HG03175 (cell line): ENCODE results near the gene GLRA3.
A peak's percentile ranks its signal among the peaks of the same experiment; 100 is the strongest.
"Not testable (repeated sequence)": the region's sequence is repeated elsewhere in the genome, so short reads cannot be mapped to it uniquely, and the experiment has no call there.

Experiments used
- ATAC-seq: cut with Tn5 transposase; IDR thresholded peaks from one replicate; pipeline ENCODE4 v1.9.1; 2021; ENCODE audit warnings: mild to moderate bottlenecking, moderate library complexity; ENCODE audit not compliant: unreplicated experiment

The GLRA3 gene

DNA sequence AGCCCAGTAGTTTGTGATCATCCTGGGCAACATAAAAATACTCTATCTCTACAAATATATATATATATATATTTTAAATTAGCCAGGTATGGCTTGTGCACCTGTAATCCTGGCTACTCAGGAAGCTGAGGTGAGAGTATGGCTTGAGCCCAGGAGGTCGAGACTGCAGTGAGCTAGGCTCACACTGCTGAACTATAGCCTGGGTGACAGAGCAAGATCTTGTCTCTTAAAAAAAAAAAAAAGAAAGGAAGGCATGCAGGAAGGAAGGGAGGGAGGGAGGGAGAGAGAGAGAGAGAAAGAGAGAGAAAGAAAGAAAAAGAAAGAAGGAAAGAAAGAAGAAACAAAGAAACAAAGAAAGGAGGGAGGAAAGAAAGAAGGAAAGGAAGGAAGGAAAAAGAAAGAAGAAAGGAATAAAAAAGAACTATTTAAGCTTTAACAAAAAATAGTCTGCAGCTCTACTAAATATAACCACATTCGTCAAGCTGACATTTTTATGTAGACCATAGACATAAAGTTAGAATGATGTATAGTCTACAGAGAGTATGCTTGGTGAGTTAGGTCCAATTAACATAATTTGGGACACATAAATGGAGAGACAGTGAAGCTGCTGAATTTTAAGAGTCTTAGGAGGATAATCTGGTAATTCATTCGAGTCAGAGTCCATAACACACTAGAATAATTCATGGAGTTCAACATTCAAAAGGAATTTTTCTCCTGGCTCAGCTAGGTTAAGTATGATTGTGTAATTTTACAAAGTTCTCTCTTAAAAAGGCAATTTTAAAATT is 111.9 kb downstream of the GLRA3 start:
- no peak for ATAC-seq

DNA sequence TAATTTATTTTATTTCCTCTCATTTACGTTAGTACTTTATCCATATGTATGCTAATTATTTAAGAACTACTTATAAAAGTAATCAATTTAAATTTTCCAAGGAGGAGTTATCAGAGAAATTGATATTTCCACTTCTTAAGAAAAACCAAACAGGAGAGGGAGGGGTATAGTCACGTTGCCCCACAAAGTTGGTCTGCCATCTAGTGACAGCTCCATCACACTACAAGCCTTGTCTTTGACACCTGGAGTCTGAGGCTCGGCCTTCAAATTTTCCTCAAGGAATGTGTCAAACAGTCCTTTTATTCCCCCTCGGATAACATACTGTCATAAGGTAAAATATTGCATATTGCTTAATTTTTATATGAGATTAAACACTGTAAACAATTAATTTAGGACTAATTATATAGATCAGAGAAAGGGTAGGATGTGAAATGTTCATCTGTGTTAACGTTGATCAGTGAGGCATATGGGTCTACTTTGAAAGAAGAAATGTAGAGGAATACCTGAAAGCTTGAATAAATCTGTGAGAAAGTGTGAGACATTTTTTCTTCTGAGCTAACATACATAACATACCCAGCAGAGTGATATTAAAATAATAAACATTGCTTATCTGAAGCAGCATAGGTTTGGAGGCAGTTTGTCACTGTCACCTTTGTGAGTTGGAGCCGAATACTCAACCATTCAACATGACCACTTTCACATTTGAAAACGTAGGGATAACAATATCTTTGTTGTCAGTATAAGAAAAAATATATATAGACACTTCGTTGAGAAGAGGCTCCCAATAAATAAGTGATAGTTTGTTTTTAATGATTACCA is 114.4 kb downstream of the GLRA3 start:
- ATAC-seq = peak; percentile 91

GRCh38 chr4:174713821-174714220 is 115.2 kb downstream of the GLRA3 start:
- ATAC-seq = no peak

DNA sequence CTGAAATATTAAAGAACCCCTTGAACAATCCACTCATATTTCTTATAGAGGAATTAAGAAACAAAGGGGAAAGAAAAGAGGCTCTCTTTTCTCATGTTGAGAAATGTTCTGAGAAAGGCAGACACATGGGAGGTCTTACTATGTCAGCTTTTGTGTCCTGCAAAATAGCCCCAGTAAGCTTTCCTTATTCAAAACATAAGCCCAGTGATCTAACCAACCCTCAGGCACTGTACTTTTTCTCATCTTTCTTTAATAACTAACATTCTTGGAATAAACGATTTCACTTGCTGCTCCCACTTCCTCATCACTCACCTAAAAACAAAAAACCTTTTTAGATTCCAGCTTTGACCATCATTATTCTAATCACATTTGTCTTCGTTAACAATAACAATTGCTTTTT is 115.9 kb downstream of the GLRA3 start:
- ATAC-seq = no peak

GRCh38 chr4:174709526-174709925 is 119.5 kb downstream of the GLRA3 start:
- ATAC-seq = no peak

DNA sequence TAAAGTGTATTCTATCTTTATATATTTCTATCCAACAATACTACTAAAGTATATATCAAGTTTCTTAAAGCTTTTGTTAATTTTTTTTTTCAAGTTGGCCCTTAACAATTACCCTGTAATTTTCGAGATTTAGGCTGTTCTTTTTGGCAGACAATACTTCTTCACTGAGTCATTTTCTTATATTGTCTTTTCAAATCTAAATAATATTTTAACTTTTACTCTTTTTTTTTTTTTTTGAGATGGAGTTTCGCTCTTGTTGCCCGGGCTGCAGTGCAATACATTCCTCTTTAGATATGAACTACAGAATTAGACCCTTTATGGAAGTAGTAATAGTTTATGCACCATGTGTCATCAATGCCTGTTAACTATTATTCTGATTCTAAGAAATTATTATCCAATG is 120.7 kb downstream of the GLRA3 start:
- ATAC-seq = no peak

- no peak for ATAC-seq
These were observed 121.1 kb downstream of the GLRA3 start for GRCh38 chr4:174707902-174708301.

- ATAC-seq = peak; percentile 96
These were observed 121.9 kb downstream of the GLRA3 start for GRCh38 chr4:174707051-174707676.

DNA sequence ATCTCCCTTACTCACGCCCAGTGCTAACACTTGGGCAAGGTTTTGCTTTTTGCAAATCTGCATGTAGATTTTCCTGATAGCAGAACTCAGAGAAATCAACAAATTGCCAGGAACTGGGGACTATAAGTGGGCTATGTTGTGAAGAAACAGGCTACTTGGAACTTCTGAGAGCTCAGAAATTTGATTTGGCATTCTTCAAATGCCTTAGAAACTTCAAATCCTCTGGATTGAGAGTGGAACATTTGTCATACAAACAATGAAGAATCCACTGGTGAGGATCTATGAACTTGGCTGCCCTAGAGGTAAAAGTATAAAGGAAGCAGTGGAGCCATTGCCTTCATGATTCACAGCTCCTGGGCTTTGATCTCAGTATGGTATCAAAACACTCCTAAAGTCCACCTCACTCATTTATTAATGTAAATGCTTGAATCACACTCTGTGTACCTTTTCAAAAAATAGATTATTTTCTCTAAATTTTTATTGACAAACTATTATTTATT is 126.0 kb downstream of the GLRA3 start:
- ATAC-seq = no peak

DNA sequence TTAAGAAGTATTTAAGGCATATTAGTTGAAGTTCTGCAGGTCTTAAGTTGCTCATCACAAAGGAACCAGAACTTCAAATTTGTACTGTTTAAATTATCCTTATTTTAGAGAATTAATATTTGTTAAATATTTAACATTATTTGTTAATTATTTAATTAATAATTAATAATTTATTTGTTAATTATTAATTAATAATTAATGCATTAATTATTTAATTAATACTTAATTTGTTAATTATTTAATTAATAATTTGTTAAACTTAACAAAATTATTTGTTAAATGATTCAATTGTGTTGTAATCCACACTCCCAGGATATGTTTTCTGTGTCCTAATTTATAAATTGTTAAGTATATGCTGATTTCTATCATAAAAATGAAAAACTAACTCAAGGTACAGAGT is 129.4 kb downstream of the GLRA3 start:
- no peak for ATAC-seq

DNA sequence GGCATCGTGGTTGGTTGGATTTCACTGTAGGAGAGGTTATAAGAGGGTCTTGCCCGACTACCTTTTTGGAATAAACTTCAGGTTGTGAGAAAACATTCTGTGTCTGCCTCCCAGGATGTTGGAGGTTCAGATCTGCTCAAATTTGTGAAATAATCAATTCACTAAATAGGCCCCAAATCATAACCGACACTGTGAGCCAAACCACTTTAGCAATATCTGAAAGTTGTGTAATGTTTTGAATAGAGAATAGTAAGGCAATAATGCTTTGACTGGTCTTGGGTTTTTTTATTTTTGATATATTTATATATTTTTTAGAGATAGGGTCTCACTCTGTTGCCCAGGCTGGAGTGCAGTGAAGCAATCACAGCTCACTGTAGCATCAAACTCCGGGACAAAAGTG is 131.2 kb downstream of the GLRA3 start:
- no peak for ATAC-seq

DNA sequence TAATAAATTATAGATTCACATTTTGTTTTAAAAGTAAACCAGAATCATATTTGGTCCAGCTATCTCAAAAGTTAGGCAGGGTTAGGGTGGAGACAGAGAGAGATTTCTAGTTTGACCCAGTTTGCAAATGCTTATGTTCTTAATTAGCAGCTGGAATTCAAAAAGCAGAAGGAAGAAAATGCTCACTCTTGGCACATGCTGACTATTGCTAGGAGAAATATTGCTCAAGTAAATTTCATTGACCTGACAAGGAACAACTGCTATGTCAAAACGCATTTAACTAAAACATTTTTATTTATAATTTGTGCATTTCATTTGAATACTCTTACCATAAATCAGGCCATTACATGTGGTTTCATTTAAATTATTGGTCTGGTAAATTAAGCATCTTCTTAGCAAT is 131.8 kb downstream of the GLRA3 start:
- ATAC-seq = no peak

- no peak for ATAC-seq
These were observed 132.4 kb downstream of the GLRA3 start for GRCh38 chr4:174696657-174697056.

GRCh38 chr4:174691876-174692275 is 137.2 kb downstream of the GLRA3 start:
- ATAC-seq = not testable (repeated sequence)

DNA sequence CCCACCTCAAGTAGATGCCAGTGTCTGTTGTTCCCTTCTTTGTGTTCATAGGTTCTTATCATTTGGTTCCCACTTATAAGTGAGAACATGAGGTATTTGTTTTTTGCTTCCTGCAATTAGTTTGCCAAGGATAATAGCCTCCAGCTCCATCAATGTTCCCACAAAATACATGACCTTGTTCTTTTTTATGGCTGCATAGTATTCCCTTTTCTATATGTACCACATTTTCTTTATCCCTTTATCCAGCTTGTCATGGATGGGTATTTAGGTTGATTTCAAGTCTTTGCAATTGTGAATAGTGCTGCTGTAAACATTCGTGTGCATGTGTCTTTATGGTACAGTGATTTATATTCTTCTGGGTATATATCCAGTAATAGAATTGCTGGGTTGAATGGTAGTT is 138.4 kb downstream of the GLRA3 start:
- no peak for ATAC-seq

GRCh38 chr4:174689618-174690017 is 139.4 kb downstream of the GLRA3 start:
- ATAC-seq = no peak

DNA sequence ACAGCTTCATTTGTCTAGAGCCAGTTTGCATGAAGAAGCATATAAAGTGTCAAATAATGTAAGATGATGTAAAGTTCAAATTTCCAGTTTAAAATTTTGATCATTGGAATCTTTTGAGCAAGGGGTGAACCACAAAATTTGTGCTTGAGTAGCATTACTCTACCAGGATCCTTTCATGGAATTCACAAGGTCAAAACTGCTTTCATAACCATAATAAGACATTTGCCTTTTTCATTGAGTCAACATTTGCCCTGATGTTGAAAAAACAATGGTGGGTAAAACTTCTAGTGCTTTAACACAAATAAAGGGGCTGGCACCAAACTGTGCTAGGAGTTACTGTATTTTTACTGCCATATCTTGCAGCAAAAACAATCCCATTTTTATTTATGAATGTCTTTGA is 142.2 kb downstream of the GLRA3 start:
- ATAC-seq = no peak

DNA sequence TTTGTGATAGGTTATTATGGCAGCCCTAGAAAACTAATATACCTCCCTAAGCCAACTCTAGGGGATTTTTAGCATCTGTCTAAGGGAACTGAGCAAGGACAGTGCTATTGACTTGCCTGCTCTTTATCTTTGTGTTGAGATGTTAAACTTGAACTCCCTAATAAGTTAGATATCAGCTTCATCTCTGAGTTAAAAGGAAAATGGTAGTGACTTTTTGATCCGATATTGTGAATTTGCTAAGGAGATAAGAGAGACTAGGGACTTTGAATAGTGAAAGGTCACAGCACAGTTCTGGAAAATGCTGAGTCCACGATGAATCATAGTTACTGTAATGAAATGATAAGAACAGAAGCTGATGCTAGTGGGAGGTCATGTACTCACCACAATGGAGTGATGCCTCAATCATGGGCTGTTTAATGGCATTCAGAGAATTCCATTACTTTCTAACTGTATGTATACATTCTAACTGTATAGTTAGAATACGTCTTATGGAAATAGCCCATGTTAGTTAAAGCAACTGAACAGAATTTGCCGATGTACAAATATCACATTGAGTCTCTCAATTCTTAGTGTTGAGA is 147.2 kb downstream of the GLRA3 start:
- no peak for ATAC-seq

DNA sequence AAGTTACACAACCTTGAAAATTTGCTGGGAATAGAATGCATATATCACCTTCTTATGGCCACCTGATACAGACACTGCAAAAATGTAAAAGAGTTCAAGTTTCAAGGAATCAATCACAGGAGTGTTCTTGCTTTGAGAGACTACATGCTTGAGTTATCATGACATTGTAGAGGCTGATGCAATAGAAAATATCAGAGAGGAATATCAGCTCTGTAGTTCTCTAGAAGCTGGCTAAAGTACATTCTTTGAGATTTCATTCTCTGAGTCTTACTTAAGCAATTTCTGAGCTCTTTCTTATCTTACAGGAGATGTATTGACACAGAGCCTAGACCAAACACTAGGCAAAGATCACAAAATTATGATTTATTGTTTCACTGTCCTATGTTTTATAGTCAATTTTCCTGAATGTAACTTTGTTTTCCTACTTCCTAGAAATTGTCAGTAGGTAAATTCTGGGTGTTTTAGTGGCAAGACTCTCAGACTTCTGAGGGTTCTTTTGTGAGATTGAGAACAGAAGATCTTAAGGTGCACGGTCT is 154.7 kb downstream of the GLRA3 start:
- no peak for ATAC-seq

DNA sequence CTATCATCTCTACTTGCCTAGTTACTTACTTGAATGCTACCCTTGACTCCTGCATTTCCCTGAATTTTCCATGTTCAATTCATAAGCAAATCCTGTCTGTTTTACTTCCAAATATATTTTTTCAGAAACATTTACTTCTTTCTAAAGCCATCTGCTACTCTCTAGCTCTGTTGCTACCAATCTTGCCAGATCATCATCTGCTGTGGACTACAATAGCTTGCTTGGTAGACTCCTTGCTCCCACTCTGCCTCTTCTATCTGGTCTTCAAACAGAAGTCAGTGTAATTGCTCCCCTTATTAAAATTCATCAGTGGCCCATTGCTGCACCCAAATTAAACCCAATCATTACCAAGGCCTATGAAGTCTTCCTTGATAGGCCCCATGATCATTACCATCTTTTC is 155.2 kb downstream of the GLRA3 start:
- ATAC-seq = no peak

GRCh38 chr4:174672276-174672675 is 156.8 kb downstream of the GLRA3 start:
- no peak for ATAC-seq
